Kidney (tissue), 14 donors: Measurements from ENCODE around the gene ACAP3. TPM values are rescaled to one million over a fixed set of nuclear protein-coding genes. Genes with fewer than 3 reads are reported as not detected.

Experiments used
- DNase-seq, 5 donors: peaks; one replicate each; pipeline ENCODE4 v3.0.0-alpha.2; 2013 to 2020
- FAIRE-seq: peaks from 2 replicates; lab custom pipeline; 2012; peaks lifted over from hg19 to GRCh38; lab: Jason Lieb, UNC
- H3K27ac ChIP-seq, 2 donors: one replicate each; pipeline ENCODE4 v1.7.0; 2013; ENCODE audit warnings: low read depth in 2 of 2, low read length in 2 of 2, inconsistent platforms in 1 of 2
- H3K27me3 ChIP-seq: one replicate; pipeline ENCODE4 v1.7.1; 2013; ENCODE audit warnings: low read length, inconsistent platforms; ENCODE audit not compliant: control insufficient read depth, insufficient read depth
- H3K36me3 ChIP-seq, 3 donors: one replicate each; pipeline versions ENCODE4 v1.7.0 to v1.7.1; 2013; ENCODE audit warnings: low read length in 3 of 3, control low read depth in 1 of 3, inconsistent platforms in 1 of 3; ENCODE audit not compliant: insufficient read depth in 3 of 3, control insufficient read depth in 2 of 3
- H3K4me1 ChIP-seq, 3 donors: one replicate each; pipeline versions ENCODE4 v1.7.0 to v1.7.1; 2013; ENCODE audit warnings: low read length in 3 of 3, inconsistent platforms in 1 of 3, low read depth in 1 of 3; ENCODE audit not compliant: control insufficient read depth in 2 of 3, insufficient read depth in 2 of 3
- H3K4me3 ChIP-seq, 3 donors: one replicate each; pipeline versions ENCODE4 v1.7.0 to v1.8.1; 2013; ENCODE audit warnings: low read length in 3 of 3, control low read depth in 1 of 3, inconsistent platforms in 1 of 3
- H3K9ac ChIP-seq, 3 donors: one replicate each; pipeline versions ENCODE4 v1.7.0 to v1.7.1; 2013; ENCODE audit warnings: low read length in 3 of 3, control low read depth in 1 of 3, inconsistent platforms in 1 of 3
- H3K9me3 ChIP-seq, 3 donors: one replicate each; pipeline versions ENCODE4 v1.7.0 to v1.7.1; 2013; ENCODE audit warnings: low read length in 3 of 3, control low read depth in 1 of 3, inconsistent platforms in 1 of 3; ENCODE audit not compliant: control insufficient read depth in 2 of 3, insufficient read depth in 1 of 3
- CTCF ChIP-seq: IDR thresholded peaks from 3 replicates; pipeline ENCODE4 v1.5.1; 2012; ENCODE audit warnings: mild to moderate bottlenecking, moderate library complexity, borderline replicate concordance; ENCODE audit not compliant: insufficient read depth; ENCODE audit errors: extremely low read depth
- intact Hi-C: fragments of 100-400 bp; cut with DNase I; formaldehyde crosslinking; loops from one replicate; pipeline ENCODE4 v1.11.1; 2022
- polyA plus RNA-seq: library from polyadenylated mRNA; stranded (reverse); fragments of 350-450 nt; fragmentation: Illumina TruSeq; extraction: RNeasy Lipid Tissue Mini Kit (QIAGEN cat#74804); gene quantifications from one replicate; pipeline ENCODE4 v1.2.3, GENCODE V29; 2014; ENCODE audit warnings: low read depth, low replicate concordance; ENCODE audit not compliant: insufficient read depth
- total RNA-seq: library from RNA; stranded (reverse); fragmentation: NEBNext Ultra II Directional; extraction: Animal tissue kit (Norgen Biotek cat#: 25700); gene quantifications from one replicate; pipeline ENCODE4 v1.2.1, GENCODE V29; 2021
- donor health status: control.
- donor health status: control.
- donor health status: control.
- donor health status: control.
- donor health status: control.
- donor health status: DM: yes; HTN: yes; CAD: no.
- donor health status: Normal renal cell carcinoma (clear cell type).

Gene ACAP3
- total and polyA plus RNA-seq, 2 donors from 2014 or later: 15.9 to 39.5 TPM

DNA sequence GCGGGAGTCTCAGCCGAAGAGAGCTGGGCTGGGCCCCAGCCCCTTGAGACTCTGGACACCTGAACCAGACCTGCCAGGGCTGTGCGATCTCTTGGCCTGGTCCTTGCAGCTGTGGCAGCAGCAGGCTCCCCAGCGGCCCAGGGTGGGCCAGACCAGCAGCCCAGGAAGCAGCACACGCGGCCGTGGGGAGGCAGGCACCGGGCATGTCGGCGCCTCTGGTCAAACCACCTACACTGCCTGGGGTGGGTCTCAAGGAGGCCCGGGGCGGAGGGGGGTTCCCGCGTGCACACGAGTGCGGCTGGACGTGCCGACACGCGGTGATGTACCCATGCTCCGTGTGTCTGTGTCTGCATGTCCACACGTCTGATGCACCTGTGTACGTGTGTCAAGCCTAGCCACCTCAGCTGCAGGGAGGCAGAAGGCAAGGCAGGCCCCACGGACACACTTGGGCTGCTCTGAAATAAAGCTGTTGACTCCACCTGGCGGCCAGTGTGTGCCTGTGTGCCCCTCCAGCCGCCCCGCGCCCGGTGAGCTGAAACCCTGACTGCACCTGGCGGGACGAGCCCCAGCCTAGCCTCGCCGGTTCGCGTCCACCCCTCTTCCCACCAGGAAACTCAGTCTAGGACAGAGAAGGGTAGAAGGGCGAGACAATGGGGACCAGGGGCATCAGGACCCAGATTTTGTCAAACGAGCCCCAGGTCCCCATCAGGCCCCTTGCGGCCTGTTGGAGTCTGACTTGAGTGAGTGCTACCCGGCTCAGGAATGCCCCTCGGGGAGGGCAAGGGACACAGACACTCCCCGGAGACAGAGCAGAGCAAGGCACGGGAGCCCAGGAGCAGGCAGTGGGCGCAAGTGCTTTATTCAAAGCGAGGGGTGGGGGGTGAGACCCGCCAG is 15.9 kb downstream of the ACAP3 start:
- Histone ChIP-seq H3K27ac (no peak overlapping the region), H3K9me3 (no peaks in the 10 kb centered on the region), H3K9ac (no peak overlapping the region), H3K4me3 (no peak overlapping the region), H3K4me1 (peaks cover 0 to 5% (median 0%) of the 10 kb centered on the region in 3 donors), H3K27me3 (no peaks in the 10 kb centered on the region), H3K36me3 (no peaks in the 10 kb centered on the region)
- DNase-seq (peak in 4 of 5 donors; percentile 77 to 89 (median 84)), FAIRE-seq (no peak)
- peak; percentile 71 for TF ChIP-seq CTCF
- intact Hi-C loops: loop anchor here (10.0 kb wide), 1 partner anchor 167 kb away; no protein-coding TSS in a partner anchor

- Histone ChIP-seq H3K9me3 (no peaks in the 10 kb centered on the region), H3K27ac (no peak overlapping the region), H3K4me1 (peaks cover 0 to 5% (median 0%) of the 10 kb centered on the region in 3 donors), H3K27me3 (no peaks in the 10 kb centered on the region), H3K36me3 (no peaks in the 10 kb centered on the region), H3K4me3 (no peak overlapping the region), H3K9ac (no peak overlapping the region)
- FAIRE-seq (no peak), DNase-seq (no peak)
- no peak for TF ChIP-seq CTCF
- intact Hi-C loops: loop anchor here (10.0 kb wide), 1 partner anchor 166 kb away; no protein-coding TSS in a partner anchor
These were observed 16.7 kb downstream of the ACAP3 start for GRCh38 chr1:1291023-1291528.

- TF ChIP-seq CTCF: peak; percentile 67
- Histone ChIP-seq H3K9me3 (no peaks in the 10 kb centered on the region), H3K27me3 (no peaks in the 10 kb centered on the region), H3K4me1 (peaks cover 0 to 5% (median 0%) of the 10 kb centered on the region in 3 donors), H3K27ac (no peak overlapping the region), H3K4me3 (no peak overlapping the region), H3K9ac (no peak overlapping the region), H3K36me3 (no peaks in the 10 kb centered on the region)
- no peak for DNase-seq
- intact Hi-C loops: loop anchor here (10.0 kb wide), 1 partner anchor 165 kb away; no protein-coding TSS in a partner anchor
- FAIRE-seq: no peak
These were observed 17.4 kb downstream of the ACAP3 start for GRCh38 chr1:1290238-1290731.
